ENCODE results near the gene DGKE.

The DGKE gene

DNA sequence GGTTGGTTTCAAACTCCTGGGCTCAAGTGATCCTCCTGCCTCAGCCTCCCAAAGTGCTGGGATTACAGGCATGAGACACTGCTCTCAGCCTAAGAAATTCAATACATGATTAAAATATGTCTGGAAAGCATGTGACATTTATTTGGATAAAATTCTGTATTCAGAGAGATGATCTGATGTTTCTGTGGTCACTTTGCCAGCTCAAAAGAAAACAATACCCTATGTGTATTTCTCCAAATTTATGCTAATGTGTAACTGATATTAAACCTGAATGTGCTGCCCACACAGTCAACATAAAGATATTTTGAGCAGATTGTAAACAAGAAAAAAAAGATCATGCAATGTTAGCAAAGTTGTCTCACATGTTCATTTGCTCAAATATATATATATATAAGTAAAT is 16.9 kb upstream of the DGKE start:
- no peak for DNase-seq

DNA sequence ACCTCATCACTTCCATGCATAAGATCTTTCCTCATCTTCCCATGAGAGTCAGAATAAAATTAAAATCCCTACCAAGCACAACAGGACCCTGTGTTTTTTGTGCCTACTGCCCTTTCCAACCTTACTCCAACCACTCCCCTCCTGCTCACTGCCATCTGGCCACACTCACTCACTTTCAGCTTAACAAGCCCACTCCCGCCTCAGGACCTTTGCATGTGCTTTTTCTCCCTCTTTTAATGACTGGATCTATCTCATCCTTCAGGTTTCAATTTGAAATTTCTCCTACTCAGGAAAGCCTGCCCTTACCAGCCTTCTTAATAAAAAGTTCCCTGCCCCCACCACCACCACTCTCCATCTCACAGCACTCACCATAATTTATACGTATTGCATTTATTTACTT is 14.9 kb upstream of the DGKE start:
- no peak for DNase-seq

DNA sequence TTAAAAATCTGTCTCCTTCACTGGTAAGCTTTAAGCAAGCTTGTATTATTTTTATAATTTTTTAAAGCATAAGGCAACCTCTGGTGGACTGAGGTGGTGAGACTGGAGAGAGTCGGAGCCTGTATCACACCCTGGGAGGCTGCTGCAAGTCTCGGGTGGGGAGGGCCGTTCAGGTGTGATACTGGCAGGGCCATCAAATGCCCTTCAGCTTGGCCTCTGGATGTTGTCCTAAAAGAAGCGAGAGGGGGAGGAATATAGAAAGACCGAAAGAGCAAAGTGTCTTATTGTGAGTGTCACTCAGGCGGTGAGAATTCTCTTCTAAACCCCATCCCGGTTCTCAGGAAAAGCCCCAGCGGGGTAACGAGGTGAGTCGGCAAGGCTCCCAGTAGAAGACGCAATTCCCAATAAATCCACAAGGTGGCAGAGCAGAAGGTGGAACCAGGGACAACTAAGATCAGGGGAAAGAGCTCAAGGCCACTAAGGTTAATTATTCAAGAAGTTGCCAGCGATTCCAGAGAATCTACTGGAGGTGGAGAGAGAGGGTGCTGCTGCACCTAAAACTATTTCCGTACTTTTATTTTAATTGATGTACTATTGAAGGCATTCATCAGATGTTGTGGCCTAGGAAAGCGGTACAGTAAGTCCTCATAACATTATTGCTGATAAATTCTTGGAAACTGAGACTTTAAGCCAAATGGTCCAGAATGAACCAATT is 14.4 kb upstream of the DGKE start:
- DNase-seq = peak; percentile 7 to 38 (median 24)

DNA sequence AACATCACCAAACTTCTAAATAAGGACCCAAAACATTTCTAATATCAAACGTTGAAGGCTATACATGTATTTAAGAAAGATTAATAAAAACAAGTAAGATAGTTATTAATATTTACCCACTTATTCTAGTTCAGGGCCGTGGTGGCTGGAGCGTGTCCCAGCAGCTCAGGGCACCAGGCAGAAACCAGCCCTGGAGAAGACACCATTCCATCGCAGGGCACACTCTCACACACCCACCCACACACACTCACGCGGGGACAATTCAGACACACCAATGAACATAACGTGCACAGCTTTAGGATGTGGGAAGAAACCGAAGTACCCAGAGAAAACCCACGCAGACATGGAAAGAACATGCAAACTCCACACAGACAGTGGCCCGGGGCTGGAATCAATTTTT is 13.7 kb upstream of the DGKE start:
- DNase-seq = no peak

DNA sequence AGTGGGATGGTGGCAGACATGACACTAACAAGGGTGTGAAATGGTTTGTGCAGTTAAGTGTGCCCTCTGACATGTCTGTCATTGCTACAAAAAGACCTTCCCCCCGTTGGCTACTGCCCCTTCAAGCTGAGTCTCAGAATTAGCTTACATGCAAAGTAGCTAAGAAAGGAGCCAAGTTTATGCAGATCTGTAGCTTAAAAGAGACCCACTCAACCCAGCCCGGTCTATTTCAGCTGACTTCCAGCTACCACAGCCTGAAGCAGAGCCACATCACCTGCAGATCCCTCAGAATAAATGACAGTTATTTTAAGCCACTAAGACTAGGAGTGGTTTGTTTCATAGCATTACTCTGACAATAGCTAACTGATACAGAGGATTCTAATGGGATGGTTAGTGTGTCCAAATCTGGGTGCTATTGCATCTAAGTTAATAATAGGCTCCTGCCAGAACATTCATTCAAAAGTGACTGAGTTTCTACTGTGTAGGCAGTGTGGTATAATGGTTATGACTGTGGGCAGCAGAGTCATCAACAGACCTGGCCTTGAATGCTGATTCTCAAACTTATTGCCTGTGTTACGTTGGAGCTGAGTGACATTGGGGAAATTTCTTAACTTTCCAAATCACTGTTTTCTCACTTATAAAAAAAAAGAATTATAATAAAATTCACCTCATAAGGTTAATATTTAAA is 12.0 kb upstream of the DGKE start:
- no peak for DNase-seq

DNA sequence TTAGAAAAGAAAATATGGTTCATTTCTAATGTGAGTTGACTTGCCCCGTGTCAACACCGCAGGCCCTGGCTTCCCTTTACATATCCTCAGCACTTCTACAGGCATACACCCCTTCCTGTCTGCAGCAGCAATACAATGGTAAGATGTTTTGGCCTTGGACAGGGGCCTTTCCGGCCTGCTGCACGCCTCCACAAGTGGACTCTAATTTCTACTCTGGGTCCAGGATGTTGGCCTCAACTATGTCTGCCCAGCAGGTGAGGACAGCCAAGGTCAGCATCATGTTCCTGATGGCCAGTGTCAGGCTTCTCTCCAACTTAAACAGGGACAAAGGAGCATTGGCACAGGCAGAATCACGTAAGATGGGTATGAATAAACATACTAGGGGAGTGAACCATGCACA is 11.2 kb upstream of the DGKE start:
- no peak for DNase-seq

DNA sequence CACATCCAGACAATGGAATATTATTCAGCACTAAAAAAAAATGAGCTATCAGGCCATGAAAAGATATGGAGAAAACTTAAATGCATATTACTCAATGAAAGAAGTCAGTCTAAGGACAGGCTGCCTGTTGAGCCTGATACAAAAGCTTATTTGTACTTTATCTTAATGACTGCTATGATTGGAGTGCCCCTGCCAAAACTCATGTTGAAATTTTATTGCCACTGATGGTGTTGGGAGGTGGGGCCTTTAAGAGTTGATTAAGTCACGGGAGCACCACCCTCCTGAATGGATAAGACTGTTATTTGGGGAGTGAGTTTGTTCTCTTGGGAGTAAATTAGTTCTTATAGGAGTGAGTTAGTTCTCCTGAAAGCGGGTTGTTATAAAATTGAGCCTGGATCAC is 10.1 kb upstream of the DGKE start:
- no peak for DNase-seq

DNA sequence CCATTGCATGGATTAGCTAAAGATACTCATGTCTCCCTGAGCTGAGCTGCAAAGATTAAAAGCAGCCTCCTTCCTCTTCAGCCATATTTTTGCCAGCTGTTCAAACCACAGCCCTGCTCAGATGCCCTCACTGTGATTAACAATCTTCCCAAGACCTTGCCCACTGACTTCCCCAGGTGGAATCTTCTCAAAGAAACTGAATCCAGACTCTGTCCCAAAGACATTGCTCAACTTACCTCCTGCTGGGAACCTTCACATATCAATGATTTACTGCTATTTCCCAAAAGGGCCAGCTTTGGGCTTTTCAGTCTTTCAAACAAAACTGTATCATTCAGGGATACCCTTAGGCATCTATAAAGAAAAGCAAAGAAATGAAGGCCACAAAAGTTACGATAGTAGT is 9.4 kb upstream of the DGKE start:
- no peak for DNase-seq

DNA sequence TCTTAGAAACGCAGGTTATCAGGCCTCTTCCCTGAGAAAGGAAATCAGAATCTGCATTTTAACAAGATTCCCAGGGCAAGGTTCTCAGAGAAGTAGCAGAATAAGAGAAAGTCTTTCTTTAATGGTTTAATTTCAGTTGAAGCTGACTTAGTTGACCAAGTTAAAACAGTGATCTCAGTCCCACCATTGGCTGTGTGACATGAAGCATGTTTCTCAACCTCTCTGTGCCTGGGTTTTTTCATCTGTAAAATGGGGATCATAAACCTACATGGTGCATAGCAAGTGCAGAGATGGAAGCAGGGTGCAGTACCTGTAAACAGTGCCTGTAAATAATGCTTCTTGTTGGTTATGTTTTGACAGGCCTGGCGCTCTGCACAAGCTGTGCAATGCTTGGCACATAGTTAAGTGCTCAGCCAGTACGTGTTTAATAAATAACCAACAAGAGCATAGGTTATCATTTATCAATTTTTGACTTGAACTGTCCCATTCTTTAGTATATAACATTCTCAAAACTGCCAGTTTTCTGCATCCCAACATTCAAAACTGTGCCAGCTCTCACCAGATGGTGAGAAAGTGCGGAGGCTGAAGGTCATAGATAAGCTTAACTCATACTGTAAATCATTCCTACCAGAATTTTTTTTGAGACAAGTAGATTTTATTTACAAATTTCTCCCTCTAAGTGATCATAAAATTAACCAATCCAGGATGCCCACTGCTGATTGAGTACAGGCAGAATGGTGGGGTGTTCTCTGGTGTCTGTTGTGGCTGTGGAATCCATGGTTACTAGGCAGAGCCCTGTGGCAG is 7.1 kb upstream of the DGKE start:
- no peak for DNase-seq

DNA sequence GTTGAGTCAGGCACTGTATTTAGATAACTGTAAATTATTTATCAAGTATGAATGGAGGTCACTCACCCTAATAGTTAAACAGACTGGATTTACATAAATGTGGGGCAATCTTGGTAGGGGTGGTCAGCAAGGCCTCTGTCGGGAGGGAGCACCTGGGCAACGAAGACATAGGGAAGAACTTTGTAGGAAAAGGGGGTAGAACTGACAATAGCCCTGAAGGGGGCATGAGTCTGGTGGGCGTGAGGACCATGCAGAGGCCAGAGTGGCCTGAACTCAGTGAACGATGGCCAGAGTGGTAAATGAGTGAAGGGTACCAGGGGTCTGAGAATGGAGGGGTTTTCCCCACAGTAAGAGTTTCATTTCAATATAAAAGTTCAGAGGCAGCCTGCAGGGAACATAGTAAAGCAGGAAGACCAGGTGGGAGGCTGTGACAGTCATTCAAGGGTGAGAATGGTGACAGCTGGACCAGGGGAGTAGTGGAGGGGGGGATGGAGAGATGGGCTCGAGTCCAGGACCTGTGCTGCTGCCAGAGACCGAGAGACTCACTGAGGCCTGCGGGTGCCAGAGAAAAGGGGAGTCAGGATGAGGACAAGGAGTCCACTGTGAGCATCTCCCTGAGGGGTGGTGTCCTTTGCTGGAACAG is 3.1 kb upstream of the DGKE start:
- no peak for DNase-seq

DNA sequence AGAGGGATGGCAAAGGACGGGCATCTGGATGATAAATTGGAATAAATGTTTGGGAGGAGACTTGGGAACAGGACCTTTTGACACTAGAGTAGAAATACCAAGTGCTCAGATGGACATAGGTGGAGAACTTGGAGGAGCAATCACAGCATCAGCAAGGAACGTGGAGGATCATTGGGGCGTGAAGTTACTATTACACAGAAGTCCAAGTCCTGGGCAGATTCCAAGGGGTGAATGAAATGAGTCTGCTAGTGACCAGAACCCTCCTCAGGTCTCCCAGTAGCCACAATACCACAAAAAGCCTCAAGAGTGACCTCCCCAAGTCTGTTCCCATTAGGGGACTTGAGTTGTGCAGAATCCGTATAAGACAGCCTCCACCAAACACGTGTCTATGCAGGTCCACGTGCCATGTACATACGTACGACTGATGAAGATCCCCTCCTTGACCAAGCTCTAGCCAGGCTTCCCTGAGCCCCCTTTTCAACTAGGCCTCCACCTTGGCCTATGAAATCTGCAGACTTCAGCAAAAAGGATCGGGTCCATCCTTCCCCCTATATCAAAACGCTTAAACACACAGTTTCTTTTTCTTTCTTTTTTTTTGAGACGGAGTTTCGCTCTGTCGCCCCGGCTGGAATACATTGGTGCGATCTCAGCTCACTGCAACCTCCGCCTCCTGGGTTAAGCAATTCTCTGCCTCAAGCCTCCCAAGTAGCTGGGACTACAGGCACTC is 2.4 kb upstream of the DGKE start:
- DNase-seq = no peak

DNA sequence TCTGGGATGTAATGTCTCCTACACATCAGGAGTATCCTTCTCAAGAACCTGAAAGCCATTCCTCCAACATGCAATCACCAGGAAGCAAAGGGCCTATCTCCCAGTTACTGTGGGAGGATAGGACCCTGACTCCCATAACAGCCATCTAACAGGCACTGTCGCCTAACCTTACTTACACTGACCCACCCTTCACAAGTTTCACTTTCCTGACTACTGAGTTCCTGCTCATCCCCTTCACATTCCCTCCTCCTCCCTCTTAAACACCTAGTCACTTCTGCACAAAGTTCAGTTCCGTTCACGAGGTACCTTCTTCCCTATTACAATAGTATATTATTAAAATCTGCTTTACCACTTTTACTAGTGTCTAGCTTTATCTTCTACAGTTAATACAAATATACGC is 1.5 kb upstream of the DGKE start:
- no peak for DNase-seq

DNA sequence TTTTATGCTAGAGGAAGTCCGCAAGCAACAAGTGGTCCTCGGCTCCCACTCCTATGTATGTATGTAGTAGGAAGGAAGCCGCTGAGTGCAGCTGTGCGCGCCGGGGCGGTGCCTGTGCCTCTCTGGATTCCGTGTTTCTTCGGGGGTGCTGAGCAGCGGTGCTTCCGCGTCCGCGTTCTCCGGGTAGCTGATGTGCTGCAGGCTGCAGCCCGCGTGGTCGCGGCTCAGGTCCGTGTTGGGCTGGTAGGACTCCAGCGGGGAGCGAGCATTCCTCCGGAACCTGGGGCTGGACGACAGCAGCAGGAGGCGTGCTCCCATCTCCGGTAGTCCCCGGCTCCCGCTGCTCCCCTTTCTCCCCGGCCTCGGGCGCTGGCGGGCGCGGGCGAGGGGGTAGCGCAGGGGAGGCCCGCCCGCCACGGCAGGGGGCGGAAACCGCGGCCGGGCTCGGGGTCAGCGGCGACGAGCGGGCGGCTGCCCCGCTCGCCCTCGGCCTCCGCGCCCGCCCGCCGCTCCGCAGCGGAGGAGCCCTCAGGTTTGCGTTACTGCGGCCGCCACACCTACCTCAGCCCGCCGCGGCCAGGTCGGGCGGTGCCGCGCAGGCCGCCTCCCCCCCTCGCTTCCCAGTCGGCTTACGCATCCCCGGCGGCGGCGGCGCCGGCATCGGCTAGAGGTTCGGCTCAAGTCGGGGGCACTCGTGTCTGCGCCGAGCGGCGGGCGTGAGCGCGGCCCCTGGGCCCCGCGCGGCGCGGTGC is 718 bp upstream of the DGKE start:
- peak; percentile 29 to 74 (median 62) for DNase-seq

DNA sequence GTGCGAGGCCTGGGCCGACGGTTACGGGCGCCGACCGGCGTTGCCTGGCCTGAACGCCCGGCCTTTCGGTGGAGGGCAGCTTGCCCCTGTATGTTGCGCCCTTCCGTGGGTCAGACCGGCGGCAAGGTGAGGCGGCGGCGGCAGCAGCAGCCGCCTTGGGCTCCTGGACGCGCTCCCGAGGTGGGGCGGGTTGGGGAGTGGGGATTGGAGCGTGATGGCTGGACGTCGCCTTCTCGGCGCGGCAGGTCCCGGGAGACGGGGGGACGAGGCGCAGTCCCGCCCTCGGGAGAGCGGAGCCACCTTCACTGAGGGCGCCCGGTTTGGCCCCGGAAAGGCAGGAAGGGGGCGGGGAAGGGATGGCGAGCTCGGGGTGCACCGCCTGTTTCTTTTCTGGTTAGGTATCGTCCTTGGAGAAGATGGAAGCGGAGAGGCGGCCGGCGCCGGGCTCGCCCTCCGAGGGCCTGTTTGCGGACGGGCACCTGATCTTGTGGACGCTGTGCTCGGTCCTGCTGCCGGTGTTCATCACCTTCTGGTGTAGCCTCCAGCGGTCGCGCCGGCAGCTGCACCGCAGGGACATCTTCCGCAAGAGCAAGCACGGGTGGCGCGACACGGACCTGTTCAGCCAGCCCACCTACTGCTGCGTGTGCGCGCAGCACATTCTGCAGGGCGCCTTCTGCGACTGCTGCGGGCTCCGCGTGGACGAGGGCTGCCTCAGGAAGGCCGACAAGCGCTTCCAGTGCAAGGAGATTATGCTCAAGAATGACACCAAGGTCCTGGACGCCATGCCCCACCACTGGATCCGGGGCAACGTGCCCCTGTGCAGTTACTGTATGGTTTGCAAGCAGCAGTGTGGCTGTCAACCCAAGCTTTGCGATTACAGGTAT is 671 bp downstream of the DGKE start:
- peak; percentile 37 to 65 (median 54) for DNase-seq

DNA sequence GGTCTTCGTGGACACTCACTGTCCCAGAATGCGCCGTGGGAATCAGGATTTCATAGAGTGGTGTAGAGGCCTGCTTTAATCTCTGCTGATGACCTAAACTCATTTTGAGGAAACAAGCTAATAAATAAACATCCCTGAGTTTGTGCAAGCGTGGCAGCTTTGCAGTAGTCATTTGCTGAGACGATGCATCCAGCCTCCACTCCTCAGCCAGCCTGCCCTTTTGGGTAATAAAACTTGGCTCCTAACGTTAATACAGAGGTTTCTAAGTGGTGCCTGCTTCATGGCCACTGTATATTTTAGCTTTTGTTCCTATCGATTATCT is 1.3 kb downstream of the DGKE start:
- no peak for DNase-seq

DNA sequence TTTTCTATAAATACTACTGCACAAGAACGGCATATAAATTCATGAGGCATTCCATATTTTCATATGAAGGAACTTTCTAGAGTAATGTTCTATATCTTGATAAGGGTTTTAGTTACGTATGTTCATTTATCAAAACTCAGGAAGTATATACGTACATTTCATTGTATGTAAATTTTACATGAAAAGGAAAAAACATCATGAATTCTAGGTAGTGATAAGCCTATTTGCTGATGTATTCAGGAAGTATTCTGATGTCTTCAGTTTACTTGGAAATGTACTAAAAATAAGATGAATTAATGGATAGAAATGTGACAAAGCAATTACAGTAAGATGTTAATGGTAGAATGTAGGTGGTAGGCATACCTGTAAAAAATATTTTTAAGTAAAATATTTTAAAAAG is 4.7 kb downstream of the DGKE start:
- DNase-seq = no peak

DNA sequence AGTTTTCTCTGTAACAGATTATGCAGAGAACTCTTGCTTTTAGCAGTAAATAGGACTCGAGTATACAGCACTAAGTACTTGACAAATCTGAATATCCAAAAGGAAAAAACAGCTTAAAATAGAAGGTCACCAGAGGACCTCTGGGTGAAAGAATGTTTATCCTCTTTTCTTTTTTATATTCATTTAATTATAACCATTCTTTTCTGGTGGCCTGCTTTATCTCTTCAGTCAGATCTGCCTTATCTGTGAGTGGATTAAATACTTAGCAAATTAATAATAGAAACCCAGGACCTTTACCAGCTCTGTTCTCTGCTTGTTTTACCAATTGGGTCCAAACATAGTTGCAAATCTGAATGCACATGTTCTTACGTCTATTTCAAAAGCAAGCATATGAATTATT is 8.6 kb downstream of the DGKE start:
- no peak for DNase-seq

DNA sequence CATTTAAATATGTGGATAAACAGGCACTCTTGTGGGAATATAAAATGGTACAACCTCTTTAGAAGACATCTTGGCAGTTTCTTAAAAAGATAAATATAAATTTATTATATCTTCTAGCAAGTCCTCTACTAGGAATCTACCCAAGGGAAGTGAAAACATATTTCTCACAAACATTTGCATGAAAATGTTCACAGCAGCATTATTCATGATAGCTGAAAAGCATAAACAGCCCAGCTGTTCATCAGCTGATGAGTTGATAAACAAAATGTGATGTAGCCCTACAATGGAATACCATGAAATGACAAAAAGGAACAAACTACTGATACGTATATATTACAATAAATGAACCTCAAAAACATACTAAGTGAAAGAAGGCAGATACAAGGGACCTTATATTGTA is 12.0 kb downstream of the DGKE start:
- DNase-seq = no peak

DNA sequence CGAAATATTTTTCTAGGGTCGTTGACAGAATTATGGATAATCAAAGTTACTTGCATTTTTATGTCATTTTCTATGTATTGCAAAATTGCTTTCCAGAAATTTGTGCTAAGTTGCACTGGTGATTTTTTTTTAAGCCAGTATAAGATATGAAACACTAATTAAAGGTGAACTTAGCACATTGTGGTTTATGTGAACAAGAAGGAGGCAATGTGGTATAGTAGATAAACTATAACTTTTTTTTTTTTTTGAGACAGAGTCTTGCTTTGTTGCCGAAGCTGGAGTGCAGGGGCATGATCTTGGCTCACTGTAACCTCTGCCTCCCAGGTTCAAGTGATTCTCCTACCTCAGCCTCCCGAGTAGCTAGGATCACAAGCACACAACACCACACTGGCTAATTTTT is 13.2 kb downstream of the DGKE start:
- no peak for DNase-seq

DNA sequence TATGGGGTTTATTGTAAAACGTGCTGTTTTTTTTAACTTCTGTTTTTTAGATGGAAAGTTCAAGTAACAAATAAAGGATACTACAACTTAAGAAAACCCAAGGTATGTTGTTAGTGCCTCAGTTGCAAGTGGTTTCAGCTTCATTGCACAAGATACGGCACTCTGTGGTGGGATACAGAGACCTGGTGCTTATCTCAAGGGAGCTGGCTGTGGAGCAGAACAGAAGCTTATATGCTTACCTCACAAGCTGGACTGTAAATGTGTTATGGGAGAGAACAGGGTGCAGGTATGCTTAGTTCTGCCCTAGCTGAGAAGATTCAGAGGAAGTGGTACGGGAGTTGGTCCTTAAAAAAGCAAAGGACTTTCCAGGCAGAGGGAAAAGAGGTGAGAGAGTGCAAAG is 15.2 kb downstream of the DGKE start:
- no peak for DNase-seq

DNA sequence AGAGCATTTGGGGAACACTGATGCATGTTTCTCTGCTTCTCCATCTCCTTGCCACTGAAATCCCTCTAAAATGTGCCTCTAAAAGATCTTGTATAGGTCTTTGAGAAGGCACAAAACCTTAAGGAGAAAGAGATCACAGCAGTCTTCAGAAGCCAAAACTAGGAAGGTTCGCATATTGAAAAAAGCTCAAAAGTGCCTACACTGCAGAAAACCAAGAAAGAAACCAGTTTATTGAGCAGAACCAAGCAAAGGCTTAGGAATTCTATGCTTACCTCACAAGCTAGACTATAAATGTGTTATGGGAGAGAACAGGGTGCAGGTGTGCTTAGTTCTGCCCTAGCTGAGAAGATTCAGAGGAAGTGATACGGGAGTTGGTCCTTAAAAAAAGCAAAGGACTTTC is 16.6 kb downstream of the DGKE start:
- DNase-seq = no peak

All from activated naive CD4-positive, alpha-beta T cell (primary cell).